IMR-90 (cell line): ENCODE measurements around the gene DLG5. TPM values are rescaled to one million over a fixed set of nuclear protein-coding genes. Genes with fewer than 3 reads are reported as not detected.

Experiments
- ATAC-seq: fragments of 200-7000 bp; cut with Tn5 transposase; 2 replicates; pipeline ENCODE4 v1.9.1; 2020; ENCODE audit warnings: low read depth, mild to moderate bottlenecking, moderate library complexity
- BruUV-seq: library from RNA; stranded (reverse); fragments of 400-500 nt; replicated peaks from 2 replicates; lab custom pipeline; 2021; lab: Mats Ljungman, UMichigan
- CTCF ChIA-PET: fragments of 300-600 bp; formaldehyde crosslinking; extraction: SDS; loops from one replicate; lab custom pipeline; 2021; ENCODE audit warnings: antibody characterized with exemption; lab: Yijun Ruan, JAX
- POLR2A ChIA-PET: fragments of 300-600 bp; sonication (Branson Sonifier 250); formaldehyde crosslinking; loops from one replicate; lab custom pipeline; 2022; ENCODE audit warnings: antibody characterized with exemption; ENCODE audit not compliant: unreplicated experiment; lab: Charles Lee
- DNase-seq: peaks from one replicate; pipeline ENCODE4 v3.0.0; 2013
- H2AFZ ChIP-seq: replicated peaks from 2 replicates; pipeline ENCODE3; 2013; ENCODE audit warnings: low read length, mild to moderate bottlenecking; ENCODE audit not compliant: poor library complexity
- H2AK5ac ChIP-seq: 2 replicates; pipeline ENCODE4 v1.6.1; 2013; ENCODE audit warnings: low read depth, low read length, inconsistent platforms
- H2AK9ac ChIP-seq: replicated peaks from 2 replicates; pipeline ENCODE3; 2013; ENCODE audit warnings: mild to moderate bottlenecking, low read depth, low read length, moderate library complexity; ENCODE audit not compliant: poor library complexity
- H2BK120ac ChIP-seq: 2 replicates; pipeline ENCODE4 v1.6.1; 2013; ENCODE audit warnings: low read depth, low read length, inconsistent platforms
- H2BK15ac ChIP-seq: 3 replicates; pipeline ENCODE4 v1.6.1; 2013; ENCODE audit warnings: low read depth, low read length, inconsistent platforms
- H2BK20ac ChIP-seq: 2 replicates; pipeline ENCODE4 v1.6.1; 2013; ENCODE audit warnings: low read depth, mild to moderate bottlenecking, inconsistent platforms, low read length, moderate library complexity
- H2BK5ac ChIP-seq: 2 replicates; pipeline ENCODE4 v1.6.1; 2013; ENCODE audit warnings: mild to moderate bottlenecking, low read depth, low read length, inconsistent platforms; ENCODE audit not compliant: poor library complexity, severe bottlenecking
- H3K14ac ChIP-seq: replicated peaks from 2 replicates; pipeline ENCODE4 v1.6.1; 2013; ENCODE audit warnings: low read depth, low read length, inconsistent platforms
- H3K18ac ChIP-seq: 2 replicates; pipeline ENCODE4 v1.6.1; 2013; ENCODE audit warnings: low read depth, low read length, control low read depth
- H3K23ac ChIP-seq: 2 replicates; pipeline ENCODE4 v1.6.1; 2013; ENCODE audit warnings: low read depth, low read length, inconsistent platforms
- H3K27ac ChIP-seq: 2 replicates; pipeline ENCODE4 v1.5.1; 2013; ENCODE audit warnings: mild to moderate bottlenecking, control low read depth, low read length; ENCODE audit not compliant: insufficient read depth
- H3K27me3 ChIP-seq: 2 replicates; pipeline ENCODE4 v1.6.1; 2013; ENCODE audit warnings: low read length; ENCODE audit not compliant: control insufficient read depth, insufficient read depth
- H3K36me3 ChIP-seq: 2 replicates; pipeline ENCODE4 v1.6.1; 2013; ENCODE audit warnings: low read length, mixed read lengths; ENCODE audit not compliant: control insufficient read depth, insufficient read depth
- H3K4ac ChIP-seq: 2 replicates; pipeline ENCODE4 v1.6.1; 2013; ENCODE audit warnings: low read depth, low read length, inconsistent platforms
- H3K4me1 ChIP-seq: 2 replicates; pipeline ENCODE4 v1.6.1; 2013; ENCODE audit warnings: low read length, mixed read lengths; ENCODE audit not compliant: control insufficient read depth, insufficient read depth
- H3K4me2 ChIP-seq: 2 replicates; pipeline ENCODE4 v1.6.1; 2013; ENCODE audit warnings: low read depth, mild to moderate bottlenecking, control low read depth, low read length, moderate library complexity
- H3K4me3 ChIP-seq: 2 replicates; pipeline ENCODE4 v1.5.1; 2013; ENCODE audit warnings: low read depth, mild to moderate bottlenecking, control low read depth, low read length, moderate library complexity; ENCODE audit not compliant: insufficient read depth
- H3K56ac ChIP-seq: 2 replicates; pipeline ENCODE4 v1.6.1; 2013; ENCODE audit warnings: low read length, inconsistent platforms; ENCODE audit not compliant: insufficient read depth; ENCODE audit errors: extremely low read depth
- H3K79me1 ChIP-seq, 2 experiments: 2 replicates each; pipeline ENCODE4 v1.6.1; 2013; ENCODE audit warnings: low read length in 2 of 2, inconsistent platforms in 1 of 2, low read depth in 1 of 2
- H3K9ac ChIP-seq: 2 replicates; pipeline ENCODE4 v1.6.1; 2013; ENCODE audit warnings: low read depth, low read length, control low read depth
- H3K9me1 ChIP-seq: 2 replicates; pipeline ENCODE4 v1.6.1; 2013; ENCODE audit warnings: low read length, inconsistent platforms; ENCODE audit not compliant: insufficient read depth
- H3K9me3 ChIP-seq: 2 replicates; pipeline ENCODE4 v1.6.1; 2013; ENCODE audit warnings: low read length; ENCODE audit not compliant: control insufficient read depth, insufficient read depth
- H4K20me1 ChIP-seq: 2 replicates; pipeline ENCODE4 v1.6.1; 2013; ENCODE audit warnings: low read length, inconsistent platforms; ENCODE audit not compliant: insufficient read depth
- H4K5ac ChIP-seq: 2 replicates; pipeline ENCODE4 v1.6.1; 2013; ENCODE audit warnings: mild to moderate bottlenecking, low read depth, low read length, control low read depth
- H4K8ac ChIP-seq, 2 experiments: 2 replicates each; pipeline ENCODE4 v1.6.1; 2013; ENCODE audit warnings: low read depth in 2 of 2, low read length in 2 of 2, control low read depth in 1 of 2, inconsistent platforms in 1 of 2
- H4K91ac ChIP-seq: 2 replicates; pipeline ENCODE4 v1.6.1; 2013; ENCODE audit warnings: low read depth, low read length, inconsistent platforms; ENCODE audit not compliant: insufficient read depth
- CHD1 ChIP-seq: IDR thresholded peaks from 2 replicates; pipeline ENCODE4 v1.6.1; 2012; ENCODE audit warnings: low read depth, low read length, improper control_type of control experiment
- NFE2L2 ChIP-seq: fragments of 150-350 bp; IDR thresholded peaks from 2 replicates; pipeline ENCODE4 v1.6.1; 2016; ENCODE audit warnings: low read depth, mild to moderate bottlenecking, low read length
- POLR2A ChIP-seq: IDR thresholded peaks from 2 replicates; pipeline ENCODE4 v1.6.1; 2012; ENCODE audit warnings: mild to moderate bottlenecking, low read depth, low read length
- RAD21 ChIP-seq: IDR thresholded peaks from 2 replicates; pipeline ENCODE4 v1.6.1; 2012; ENCODE audit warnings: low read length, improper control_type of control experiment
- RCOR1 ChIP-seq: IDR thresholded peaks from 2 replicates; pipeline ENCODE4 v1.6.1; 2012; ENCODE audit warnings: mild to moderate bottlenecking, low read length, improper control_type of control experiment; ENCODE audit not compliant: insufficient replicate concordance
- SMC3 ChIP-seq: fragments of 150-350 bp; IDR thresholded peaks from 2 replicates; pipeline ENCODE4 v1.6.1; 2016; ENCODE audit warnings: low read depth, mild to moderate bottlenecking, antibody characterized with exemption, low read length, moderate library complexity
- WGBS, 2 experiments: methylation state at CpG; one replicate each; pipeline versions ENCODE4 v1.1.5 to v1.1.7; 2013; ENCODE audit warnings: missing lambda C conversion rate in 2 of 2; ENCODE audit not compliant: insufficient read length in 1 of 2; ENCODE audit errors: extremely low coverage in 2 of 2; 5-methylcytosine and 5-hydroxymethylcytosine counted together
- dilution Hi-C: fragments of 300-500 bp; cut with HindIII; formaldehyde crosslinking; loops from one replicate; pipeline ENCODE4 v1.14.3; 2018; ENCODE audit warnings: low sequenced_read_pairs; ENCODE audit not compliant: unreplicated experiment
- in situ Hi-C: fragments of 300-500 bp; cut with MboI; formaldehyde crosslinking; loops from 3 replicates; pipeline ENCODE4 v1.14.3; 2019; ENCODE audit warnings: low sequenced_read_pairs, inconsistent platforms, mixed read lengths
- intact Hi-C: fragments of 100-400 bp; cut with micrococcal nuclease; formaldehyde crosslinking; loops from 2 replicates; pipeline ENCODE4 v1.10.0; 2022
- polyA plus RNA-seq, 3 experiments: library from polyadenylated mRNA; depleted of rRNA; stranded (reverse); fragments of >200 nt; gene quantifications; 2 replicates each; pipeline ENCODE4 v1.2.3, GENCODE V29; 2012; ENCODE audit warnings: low replicate concordance in 1 of 3
- total RNA-seq: library from RNA; depleted of rRNA; stranded (reverse); fragments of >200 nt; gene quantifications from 2 replicates; pipeline ENCODE4 v1.2.3, GENCODE V29; 2012

Gene DLG5
- total and polyA plus RNA-seq, 2 of the 4 experiments (the other 2 are of a cell fraction): 12.7 to 28.7 TPM

GRCh38 chr10:77742172-77742571, 184.4 kb downstream of the DLG5 start:
- H3K9me3 ChIP-seq: no peaks in the 10 kb centered on the region; the same call in 1 of the 2 replicates
- no peak overlapping the region for H3K23ac ChIP-seq
- H2BK5ac ChIP-seq: peak overlapping the region; percentile 42
- BruUV-seq: no TSS peak
- in situ Hi-C loops: no loop called here
- no peak for DNase-seq
- H3K18ac ChIP-seq: no peak overlapping the region
- H3K9ac ChIP-seq: no peak overlapping the region
- no peaks in the 10 kb centered on the region for H3K36me3 ChIP-seq
- no peak for ATAC-seq
- intact Hi-C loops: no loop called here
- no peak overlapping the region for H4K91ac ChIP-seq
- no peak for TF ChIP-seq POLR2A
- TF ChIP-seq RCOR1: no peak
- no peak for TF ChIP-seq NFE2L2
- no peak for TF ChIP-seq SMC3
- no peak for TF ChIP-seq RAD21
- TF ChIP-seq CHD1: no peak
- no peak overlapping the region for H2BK120ac ChIP-seq
- H3K56ac ChIP-seq: no peak overlapping the region
- peaks cover 2% of the 10 kb centered on the region; the same call in 1 of the 2 replicates for H3K4me1 ChIP-seq
- H4K20me1 ChIP-seq: no peaks in the 10 kb centered on the region
- H3K4me2 ChIP-seq: no peak overlapping the region
- no peaks in the 10 kb centered on the region for H3K27me3 ChIP-seq
- 0 out of 3 replicates have a peak overlapping the region, but pooled peaks have one; percentile 12 for H2BK15ac ChIP-seq
- peak overlapping the region; percentile 8; the same call in 1 of the 2 replicates for H2BK20ac ChIP-seq
- dilution Hi-C loops: no loop called here
- ChIA-PET CTCF (interaction anchor here (1.7 kb wide), 1 partner anchor 30 kb away, joined by 4 read pairs; no protein-coding TSS in a partner anchor), POLR2A (no interaction called here)
- H2AK5ac ChIP-seq: no peak overlapping the region
- no peak overlapping the region for H4K5ac ChIP-seq
- no peak overlapping the region for H4K8ac ChIP-seq
- H2AK9ac ChIP-seq: no peak overlapping the region
- no peaks in the 10 kb centered on the region for H3K79me1 ChIP-seq
- no peak overlapping the region for H2AFZ ChIP-seq
- H3K4ac ChIP-seq: no peak overlapping the region
- WGBS, 2 experiments: 60% methylated on average over 1 of the region's 5 CpGs; no CpG with 5 or more reads in 1 of the 2 experiments
- H3K9me1 ChIP-seq: no peaks in the 10 kb centered on the region
- H3K14ac ChIP-seq: no peak overlapping the region
- H3K4me3 ChIP-seq: no peak overlapping the region
- H3K27ac ChIP-seq: no peak overlapping the region
